ENCODE results near the gene MFSD8.

DNA sequence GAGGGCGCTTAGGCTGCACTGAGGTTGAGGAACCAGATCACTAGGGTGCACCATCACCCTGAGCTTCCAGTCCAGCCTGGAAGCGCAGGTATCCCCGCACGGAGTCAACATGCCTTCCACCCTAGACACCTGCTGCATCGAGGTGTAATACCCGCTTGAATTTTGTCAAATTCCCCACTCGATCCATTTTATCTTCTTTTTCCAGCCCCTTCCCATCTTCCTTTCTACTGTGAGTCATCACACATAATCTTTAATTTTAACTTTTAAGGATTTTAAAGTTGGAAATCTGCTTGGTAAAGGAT lies 83.5 kb downstream of the MFSD8 start:
- TF ChIP-seq EZH2phosphoT487 (IDR thresholded peaks at IDR 0.05; ENCODE audit: low read depth) = no peak
- TF ChIP-seq, protein P1, sequence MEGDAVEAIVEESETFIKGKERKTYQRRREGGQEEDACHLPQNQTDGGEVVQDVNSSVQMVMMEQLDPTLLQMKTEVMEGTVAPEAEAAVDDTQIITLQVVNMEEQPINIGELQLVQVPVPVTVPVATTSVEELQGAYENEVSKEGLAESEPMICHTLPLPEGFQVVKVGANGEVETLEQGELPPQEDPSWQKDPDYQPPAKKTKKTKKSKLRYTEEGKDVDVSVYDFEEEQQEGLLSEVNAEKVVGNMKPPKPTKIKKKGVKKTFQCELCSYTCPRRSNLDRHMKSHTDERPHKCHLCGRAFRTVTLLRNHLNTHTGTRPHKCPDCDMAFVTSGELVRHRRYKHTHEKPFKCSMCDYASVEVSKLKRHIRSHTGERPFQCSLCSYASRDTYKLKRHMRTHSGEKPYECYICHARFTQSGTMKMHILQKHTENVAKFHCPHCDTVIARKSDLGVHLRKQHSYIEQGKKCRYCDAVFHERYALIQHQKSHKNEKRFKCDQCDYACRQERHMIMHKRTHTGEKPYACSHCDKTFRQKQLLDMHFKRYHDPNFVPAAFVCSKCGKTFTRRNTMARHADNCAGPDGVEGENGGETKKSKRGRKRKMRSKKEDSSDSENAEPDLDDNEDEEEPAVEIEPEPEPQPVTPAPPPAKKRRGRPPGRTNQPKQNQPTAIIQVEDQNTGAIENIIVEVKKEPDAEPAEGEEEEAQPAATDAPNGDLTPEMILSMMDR (IDR thresholded peaks at IDR 0.05; ENCODE audit: low read depth, low read length) = no peak
